CD4-positive, alpha-beta T cell treated with Interleukin-12 subunit alpha and Interleukin-12 subunit beta, for 1 hour (primary cell): Measurements from ENCODE around the gene KRT77.
A peak's percentile ranks its signal among the peaks of the same experiment; 100 is the strongest.

Source experiments
- DNase-seq: peaks from one replicate; pipeline ENCODE4 v3.0.0-alpha.2; 2020

Gene KRT77

GRCh38 chr12:52650520-52651081 is 52.7 kb downstream of the KRT77 start:
- no peak for DNase-seq

- DNase-seq = no peak
These were observed 54.3 kb downstream of the KRT77 start for GRCh38 chr12:52649066-52649465.

- no peak for DNase-seq
These were observed 55.2 kb downstream of the KRT77 start for GRCh38 chr12:52648012-52648550.

- DNase-seq = no peak
These were observed 55.7 kb downstream of the KRT77 start for GRCh38 chr12:52647601-52648000.

- DNase-seq = no peak
These were observed 56.7 kb downstream of the KRT77 start for GRCh38 chr12:52646613-52647012.

- no peak for DNase-seq
These were observed 57.3 kb downstream of the KRT77 start for GRCh38 chr12:52645982-52646381.

GRCh38 chr12:52645120-52645761 is 58.1 kb downstream of the KRT77 start:
- DNase-seq = peak; percentile 58

GRCh38 chr12:52644078-52644415 is 59.3 kb downstream of the KRT77 start:
- DNase-seq = no peak

- DNase-seq = no peak
These were observed 59.9 kb downstream of the KRT77 start for GRCh38 chr12:52643233-52644077.

GRCh38 chr12:52641468-52641867 is 61.9 kb downstream of the KRT77 start:
- DNase-seq = no peak
